Stimulated activated CD4-positive, alpha-beta T cell treated with anti-CD3 and anti-CD28 coated beads, Interleukin-15, amount 100 ng/mL, for 1 hour (primary cell): ENCODE measurements around the gene PKNOX1.
"Not testable (repeated sequence)": the region's sequence is repeated elsewhere in the genome, so short reads cannot be mapped to it uniquely, and the experiment has no call there.

Source experiments
- DNase-seq, 2 donors: peaks; one replicate each; pipeline ENCODE4 v3.0.0-alpha.2; 2020; ENCODE audit warnings: low read depth in 1 of 2, low spot score in 1 of 2

Gene PKNOX1

DNA sequence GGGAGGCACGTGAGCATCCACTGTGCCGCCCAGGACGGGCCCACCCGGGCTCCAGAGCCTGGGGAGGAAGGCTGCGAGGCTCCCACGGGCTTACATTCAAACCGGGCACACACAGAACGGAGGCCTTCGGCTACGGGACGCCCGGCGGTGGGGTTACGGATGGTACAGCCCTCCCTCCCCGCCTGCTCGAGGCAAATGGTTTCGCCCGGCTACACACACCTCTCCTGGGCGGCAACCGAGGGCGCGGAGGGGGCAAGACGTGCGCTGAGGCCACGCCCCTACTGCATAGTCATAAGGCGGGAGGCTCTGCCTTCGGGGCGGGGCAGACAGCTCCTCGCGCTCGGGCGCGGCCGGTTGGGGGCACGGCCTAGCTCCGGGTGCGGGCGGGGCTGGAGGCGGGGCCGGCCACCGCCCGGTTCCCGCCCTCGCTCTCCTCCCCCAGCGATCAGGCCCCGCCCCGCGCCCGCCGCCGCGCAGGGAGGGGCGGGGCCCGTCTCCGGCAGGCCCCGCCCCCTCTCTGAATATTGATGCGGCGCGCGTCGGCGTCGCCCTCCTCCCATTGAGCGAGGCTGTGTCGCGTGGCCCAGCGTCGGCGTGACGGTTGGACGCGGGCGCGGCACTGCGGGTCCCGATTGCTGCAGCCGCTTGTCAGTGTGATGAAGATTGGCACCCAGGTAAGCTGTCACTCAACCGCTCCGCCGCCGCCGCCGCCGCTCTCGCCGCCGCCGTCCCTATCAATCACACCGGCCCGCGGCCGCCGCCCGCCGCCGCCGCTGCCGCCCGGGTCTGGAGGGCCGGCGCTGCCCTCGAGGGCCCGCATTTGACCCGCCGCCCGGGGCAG lies at the start of gene PKNOX1:
Gene PKNOX1 (plus strand): TSS at position 572 of the 841 bp plus-strand sequence. CDS start 29,820 bp downstream, outside the sequence.
- DNase-seq = peak; percentile 97 to 98

- DNase-seq = no peak
Observed at GRCh38 chr21:42925114-42925926, 49.0 kb upstream of the PKNOX1 start, which contains the start of gene ERVH48-1. ERVH48-1 (minus strand) TSS chr21:42925630; CDS start chr21:42919006, 6,624 bp downstream.

DNA sequence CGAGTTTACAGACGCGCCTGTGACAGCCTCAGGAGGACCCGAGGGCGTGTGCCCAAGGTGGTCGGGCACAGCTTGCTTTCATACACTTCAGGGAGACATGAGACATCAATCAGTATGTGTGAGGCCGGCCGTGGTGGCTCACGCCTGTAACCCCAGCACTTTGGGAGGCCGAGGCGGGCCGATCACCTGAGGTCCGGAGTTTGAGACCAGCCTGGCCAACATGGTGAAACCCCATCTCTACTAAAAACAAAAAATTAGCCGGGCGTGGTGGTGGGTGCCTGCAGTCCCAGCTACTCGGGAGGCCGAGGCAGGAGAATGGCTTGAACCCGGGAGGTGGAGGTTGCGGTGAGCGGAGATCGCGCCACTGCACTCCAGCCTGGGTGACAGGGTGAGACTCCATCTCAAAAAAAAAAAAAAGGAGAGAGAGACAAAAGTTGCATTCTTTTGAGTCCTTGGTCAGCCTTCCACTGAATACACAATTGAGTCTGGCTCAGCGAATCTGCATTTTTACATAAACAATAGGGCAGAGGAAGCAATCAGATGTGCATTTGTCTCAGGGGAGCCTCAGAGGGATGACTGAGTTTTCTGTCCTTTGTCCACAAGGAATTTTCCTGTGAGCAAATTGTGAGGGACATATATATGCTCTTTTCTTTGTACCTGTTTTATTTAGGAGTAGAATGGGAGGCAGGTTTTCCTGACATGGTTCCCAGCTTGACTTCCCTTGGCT lies 46.7 kb upstream of the PKNOX1 start:
- DNase-seq = not testable (repeated sequence)

- no peak for DNase-seq
Observed at GRCh38 chr21:42929969-42930368, 44.4 kb upstream of the PKNOX1 start.

- no peak for DNase-seq
Observed at GRCh38 chr21:42931560-42932235, 42.7 kb upstream of the PKNOX1 start.

DNA sequence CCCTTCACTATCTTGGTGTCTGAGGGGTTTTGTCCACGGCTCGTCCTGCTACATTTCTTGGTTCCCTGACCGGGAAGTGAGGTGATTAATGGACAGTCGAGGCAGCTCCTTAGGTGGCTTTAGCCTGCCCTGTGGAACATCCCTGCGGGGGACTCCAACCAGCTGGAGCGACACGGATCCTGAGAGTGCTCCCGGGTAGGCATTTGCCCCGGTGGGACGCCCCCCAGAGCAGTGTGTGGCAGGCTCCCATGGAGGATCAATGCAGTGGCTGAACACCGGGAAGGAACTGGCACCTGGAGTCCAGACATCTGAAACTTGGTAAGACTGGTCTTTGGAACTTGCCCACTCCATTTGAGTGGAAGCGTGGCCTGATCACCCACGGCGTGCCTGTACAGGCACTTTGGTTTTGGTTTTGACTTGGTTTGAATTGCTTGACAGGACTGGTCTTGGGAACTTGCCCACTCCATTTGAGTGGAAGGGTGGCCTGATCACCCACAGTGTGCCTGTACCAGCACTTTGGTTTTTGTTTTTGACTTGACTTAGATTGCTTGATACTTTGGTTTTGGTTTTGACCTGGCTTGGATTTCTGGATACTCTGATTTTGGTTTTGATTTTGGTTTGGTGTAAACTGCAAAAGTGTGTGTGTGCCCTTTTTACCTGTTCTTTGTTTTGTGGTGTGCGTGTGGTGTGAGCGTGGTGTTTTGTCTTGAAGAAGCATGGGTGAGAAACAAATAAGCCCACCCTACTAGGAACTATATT lies 41.8 kb upstream of the PKNOX1 start:
- not testable (repeated sequence) for DNase-seq

DNA sequence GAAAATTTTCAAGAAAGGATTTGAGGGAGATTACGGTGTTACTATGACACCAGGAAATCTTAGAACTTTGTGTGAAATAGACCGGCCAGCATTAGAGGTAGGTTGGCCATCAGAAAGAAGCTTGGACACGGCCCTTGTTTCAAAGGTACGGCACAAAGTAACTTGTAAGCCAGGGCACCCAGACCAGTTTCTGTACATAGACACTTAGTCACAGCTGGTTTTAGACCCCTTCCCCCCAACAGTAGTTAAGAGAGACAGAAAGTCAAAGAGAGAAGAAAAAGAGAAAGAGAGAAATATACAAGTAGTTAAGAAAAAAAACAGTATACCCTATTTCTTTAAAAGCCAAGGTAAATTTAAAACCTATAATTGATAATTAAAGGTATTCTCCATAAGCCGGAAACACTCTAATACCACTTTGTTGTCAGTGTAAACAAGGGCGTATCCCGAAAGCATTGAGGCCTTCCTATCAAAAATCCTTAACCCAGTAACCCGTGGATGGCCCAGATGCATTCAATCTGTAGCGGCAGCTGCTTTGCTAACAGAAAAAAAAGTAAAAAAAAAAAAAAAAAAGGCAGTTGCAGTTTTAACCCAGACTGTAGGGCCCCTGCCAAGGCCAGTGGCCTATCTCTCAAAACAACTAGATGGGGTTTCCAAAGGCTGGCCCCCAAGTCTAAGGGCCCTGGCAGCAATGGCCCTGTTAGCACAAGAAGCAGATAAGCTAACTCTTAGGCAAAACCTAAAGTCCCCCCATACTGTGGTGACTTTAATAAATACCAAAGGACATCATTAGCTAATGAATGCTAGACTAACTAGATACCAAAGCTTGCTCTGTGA lies 41.0 kb upstream of the PKNOX1 start:
- not testable (repeated sequence) for DNase-seq

- not testable (repeated sequence) for DNase-seq
Observed at GRCh38 chr21:42933973-42934372, 40.4 kb upstream of the PKNOX1 start.

- DNase-seq = not testable (repeated sequence)
Observed at GRCh38 chr21:42936360-42936759, 38.0 kb upstream of the PKNOX1 start.

DNA sequence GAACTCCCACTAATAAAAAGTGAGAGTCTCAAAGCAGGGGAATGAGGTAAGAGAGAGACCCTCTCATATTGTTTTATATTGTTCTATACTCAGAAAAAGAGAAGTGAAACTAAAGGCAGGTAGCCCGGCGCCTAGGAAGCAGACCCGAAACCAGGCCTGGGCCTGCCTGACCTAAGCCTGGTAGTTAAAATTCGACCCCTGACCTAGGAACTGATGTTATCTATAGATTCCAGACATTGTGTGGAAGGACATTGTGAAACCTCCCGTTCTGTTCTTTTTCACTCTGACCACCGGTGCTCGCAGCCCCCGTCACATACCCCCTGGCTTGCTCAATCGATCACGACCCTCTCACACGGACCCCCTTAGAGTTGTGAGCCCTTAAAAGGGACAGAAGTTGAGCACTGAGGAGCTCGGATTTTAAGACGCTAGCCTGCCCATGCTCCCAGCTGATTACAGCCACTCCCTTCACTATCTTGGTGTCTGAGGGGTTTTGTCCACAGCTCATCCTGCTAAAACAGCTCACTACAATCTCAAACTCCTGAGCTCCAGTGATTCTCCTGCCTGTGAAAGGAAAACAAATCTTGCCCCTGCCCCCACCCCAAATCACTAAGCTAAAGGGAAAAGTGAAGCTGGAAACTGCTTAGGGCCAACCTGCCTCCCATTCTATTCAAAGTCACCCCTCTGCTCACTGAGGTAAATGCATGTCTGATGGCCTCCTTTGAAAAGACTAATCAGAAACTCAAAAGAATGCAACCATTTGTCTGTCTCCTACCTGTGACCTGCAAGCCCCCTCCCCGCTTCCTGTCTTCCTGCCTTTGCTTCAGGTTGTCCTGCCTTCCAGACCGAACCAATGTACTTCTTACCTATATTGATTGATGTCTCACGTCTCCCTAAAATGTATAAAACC lies 37.1 kb upstream of the PKNOX1 start:
- DNase-seq = not testable (repeated sequence)

DNA sequence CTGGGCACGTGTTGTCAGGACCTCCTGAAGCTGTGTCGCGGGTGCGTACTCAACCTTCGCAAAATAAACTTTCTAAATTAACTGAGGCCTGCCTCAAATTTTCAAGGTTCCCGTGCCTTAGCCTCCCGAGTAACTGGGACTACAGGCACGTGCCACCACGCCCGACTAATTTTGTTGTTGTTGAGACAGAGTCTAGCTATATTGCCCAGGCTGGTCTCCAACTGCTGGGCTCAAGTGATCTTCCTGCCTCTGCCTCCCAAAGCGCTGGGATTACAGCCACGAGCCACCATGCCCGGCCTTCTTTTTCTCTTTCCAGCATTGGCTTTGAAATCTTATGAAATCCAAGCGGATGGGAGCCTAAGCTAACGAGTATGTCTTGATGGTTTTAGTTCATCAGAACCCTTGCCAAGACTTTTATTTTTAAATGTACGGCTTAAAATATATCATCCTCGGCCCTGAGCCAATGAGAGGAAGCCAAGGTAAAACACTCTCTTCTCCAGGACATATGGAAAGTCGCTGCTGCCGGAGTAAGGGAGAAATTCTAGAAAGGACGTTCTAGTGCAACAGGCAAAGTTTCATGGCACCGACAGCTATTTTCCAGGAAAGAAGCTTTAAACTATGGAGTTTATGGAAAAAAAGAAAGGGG lies 36.3 kb upstream of the PKNOX1 start:
- no peak for DNase-seq

- DNase-seq = not testable (repeated sequence)
Observed at GRCh38 chr21:42938606-42938995, 35.8 kb upstream of the PKNOX1 start.

- no peak for DNase-seq
Observed at GRCh38 chr21:42939582-42940413, 34.6 kb upstream of the PKNOX1 start.

- no peak for DNase-seq
Observed at GRCh38 chr21:42941696-42942085, 32.7 kb upstream of the PKNOX1 start.

- DNase-seq = no peak
Observed at GRCh38 chr21:42942244-42942643, 32.1 kb upstream of the PKNOX1 start.

DNA sequence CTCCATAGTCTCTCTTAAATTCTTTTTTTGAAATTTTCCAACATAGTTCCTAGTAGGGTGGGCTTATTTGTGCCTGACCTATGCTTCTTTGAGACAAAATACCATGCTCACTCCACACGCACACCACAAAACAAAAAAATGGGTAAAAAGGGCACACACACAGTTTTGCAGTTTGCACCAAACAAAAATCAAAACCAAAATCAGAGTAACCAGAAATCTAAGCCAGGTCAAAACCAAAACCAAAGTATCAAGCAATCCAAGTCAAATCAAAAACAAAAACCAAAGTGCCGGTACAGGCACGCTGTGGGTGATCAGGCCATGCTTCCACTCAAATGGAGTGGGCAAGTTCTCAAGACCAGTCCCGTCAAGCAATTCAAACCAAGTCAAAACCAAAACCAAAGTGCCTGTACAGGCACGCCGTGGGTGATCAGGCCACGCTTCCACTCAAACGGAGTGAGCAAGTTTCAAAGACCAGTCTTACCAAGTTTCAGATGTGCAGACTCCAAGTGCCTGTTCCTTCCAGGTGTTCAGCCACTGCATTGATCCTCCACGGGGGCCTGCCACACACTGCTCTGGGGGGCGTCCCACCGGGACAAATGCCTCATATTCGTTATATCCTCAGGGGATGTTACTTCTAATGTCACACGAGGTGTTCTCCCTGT lies 25.1 kb upstream of the PKNOX1 start:
- DNase-seq = not testable (repeated sequence)
